LHCN-M2 (cell line): ENCODE measurements around the gene HNRNPD. TPM values are rescaled to one million over a fixed set of nuclear protein-coding genes. Genes with fewer than 3 reads are reported as not detected.

ENCODE experiments used
- total RNA-seq: library from RNA; depleted of rRNA; stranded (reverse); fragments of >200 nt; gene quantifications from 2 replicates; pipeline ENCODE4 v1.2.3, GENCODE V29; 2014; rRNA removed

HNRNPD gene
- total RNA-seq, 1 experiment from 2014 or later = 48.9 TPM

Other genes with a start within 250 kb of the HNRNPD start
- 238 and 249 TPM in 2 replicates for gene HNRNPDL, start 56.5 kb upstream of the HNRNPD start, total RNA-seq
- 55.3 and 59.4 TPM in 2 replicates for gene ENOPH1, start 56.6 kb upstream of the HNRNPD start, total RNA-seq
- gene TMEM150C, start 188.0 kb upstream of the HNRNPD start, total RNA-seq = 0.26 TPM in 1 of 2 replicates, not detected in the other